ENCODE measurements around the gene KCNIP3.
"Not testable (repeated sequence)": the region's sequence is repeated elsewhere in the genome, so short reads cannot be mapped to it uniquely, and the experiment has no call there.

The KCNIP3 gene

DNA sequence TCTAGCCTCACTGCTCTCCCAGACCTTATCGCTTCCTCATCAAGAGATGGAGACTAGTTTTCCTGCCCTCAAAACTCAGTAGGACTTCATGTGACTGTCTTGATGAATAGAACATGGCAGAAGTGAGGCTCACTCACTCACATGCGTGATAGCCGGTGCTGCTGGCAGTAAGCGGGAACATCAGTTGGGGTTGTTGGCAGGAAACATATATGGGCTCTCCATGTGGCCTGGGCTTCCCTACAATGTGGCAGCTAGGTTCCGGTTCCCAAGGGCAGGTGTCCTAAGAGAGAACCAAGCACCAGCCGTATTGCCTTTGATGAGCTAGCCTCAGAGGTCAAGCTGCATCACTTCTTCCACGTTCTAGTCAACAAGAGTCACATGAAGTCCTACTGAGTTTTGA, 90.2 kb downstream of the KCNIP3 start:
- no peak for DNase-seq (ENCODE audit: low spot score)

- no peak for DNase-seq (ENCODE audit: low spot score)
These were observed 91.0 kb downstream of the KCNIP3 start for GRCh38 chr2:95388091-95388692.

GRCh38 chr2:95388856-95389244, 91.7 kb downstream of the KCNIP3 start:
- no peak for DNase-seq (ENCODE audit: low spot score)

DNA sequence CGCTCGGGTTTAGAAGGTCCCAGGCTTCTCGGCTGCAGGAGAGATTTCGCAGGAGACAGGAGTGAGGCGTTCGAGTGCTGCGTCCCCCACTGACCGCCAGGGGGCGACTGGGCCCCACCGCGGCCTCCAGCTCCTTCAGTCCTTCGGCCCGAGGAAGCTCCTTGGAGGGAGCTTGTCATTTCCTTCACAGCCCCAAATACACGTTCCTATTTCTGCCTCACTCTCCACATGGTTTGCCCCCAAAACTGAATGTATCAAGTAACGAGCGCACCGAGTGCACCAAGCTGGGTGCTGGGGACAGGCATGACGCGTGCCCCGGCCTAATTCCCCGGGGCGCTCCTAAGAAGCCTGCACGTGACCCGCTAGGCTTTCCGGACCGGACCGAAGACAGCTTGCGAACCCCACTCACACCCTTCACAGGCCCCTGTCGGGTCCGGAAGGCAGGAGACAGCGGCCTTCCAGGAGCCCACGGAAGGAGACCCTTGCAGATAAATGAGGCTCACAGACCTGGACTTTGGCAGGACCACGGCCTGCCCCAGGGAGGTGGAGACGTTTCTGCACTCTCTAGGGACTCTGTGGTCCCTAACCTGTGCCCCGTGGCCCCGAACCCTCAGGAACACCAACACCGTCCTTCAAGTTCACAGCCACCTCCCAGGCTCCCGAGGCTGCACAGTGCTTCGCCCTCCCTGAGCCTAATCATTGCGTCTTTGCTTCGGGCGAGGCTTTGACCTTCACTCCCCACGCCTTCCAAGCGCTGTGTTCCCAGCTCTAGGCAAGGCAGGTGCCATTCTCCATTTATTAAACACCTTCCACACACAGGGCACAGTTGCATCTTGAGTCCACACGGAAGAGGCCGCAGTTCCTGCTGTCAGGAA, 92.3 kb downstream of the KCNIP3 start:
- DNase-seq (ENCODE audit: low spot score) = peak; percentile 87

DNA sequence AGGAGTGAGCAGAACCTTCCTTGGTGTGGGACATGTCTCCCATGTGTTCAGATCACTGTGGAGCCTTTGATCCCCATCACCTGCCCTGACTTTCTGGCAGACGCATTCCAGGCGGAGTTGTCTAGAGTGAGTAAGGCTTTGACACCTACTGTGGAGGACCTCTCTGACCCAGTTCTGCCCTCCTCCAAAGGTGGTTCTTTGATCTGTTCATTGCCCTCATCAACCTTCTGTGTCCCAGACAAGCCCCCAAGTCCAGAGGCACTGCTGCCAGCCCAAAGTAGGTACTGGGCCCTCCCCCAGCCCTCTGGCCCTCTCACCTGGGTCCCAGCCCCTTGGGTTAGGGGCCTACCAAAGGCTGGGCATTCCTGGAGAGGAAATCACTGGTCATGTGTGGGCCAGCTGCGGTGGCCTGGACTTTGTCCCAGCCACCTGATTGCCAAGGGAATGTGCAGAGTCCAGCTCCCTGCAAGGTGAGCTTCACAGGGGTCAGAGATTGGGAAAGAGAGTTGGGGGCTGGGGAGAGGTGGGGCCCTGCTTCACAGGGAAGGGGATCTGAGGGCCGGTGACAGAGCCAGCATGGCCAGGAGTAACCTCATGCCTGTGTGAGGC, 93.2 kb downstream of the KCNIP3 start:
- no peak for DNase-seq (ENCODE audit: low spot score)

DNA sequence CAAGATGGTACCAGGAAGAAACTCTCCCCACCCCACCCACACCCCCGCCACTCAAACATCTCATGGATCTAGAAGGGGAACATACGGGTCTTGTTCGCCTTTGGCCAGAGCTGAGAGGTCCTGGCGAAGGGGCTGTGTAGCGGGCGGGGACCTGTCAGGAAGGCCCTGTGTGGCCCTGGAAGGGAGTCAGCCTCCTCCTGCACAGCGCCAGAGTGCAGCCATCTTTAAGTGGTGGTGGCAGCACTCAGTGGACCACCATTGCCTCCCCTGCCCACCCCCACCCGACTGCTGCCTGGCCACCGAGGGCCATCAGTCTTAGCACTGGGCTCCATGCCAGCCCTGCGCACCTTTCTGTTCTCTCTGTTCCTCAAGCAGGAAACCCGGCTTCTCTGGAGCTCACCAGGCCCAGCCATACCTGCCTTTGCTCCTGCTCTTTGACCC, 93.8 kb downstream of the KCNIP3 start:
- DNase-seq (ENCODE audit: low spot score) = no peak

DNA sequence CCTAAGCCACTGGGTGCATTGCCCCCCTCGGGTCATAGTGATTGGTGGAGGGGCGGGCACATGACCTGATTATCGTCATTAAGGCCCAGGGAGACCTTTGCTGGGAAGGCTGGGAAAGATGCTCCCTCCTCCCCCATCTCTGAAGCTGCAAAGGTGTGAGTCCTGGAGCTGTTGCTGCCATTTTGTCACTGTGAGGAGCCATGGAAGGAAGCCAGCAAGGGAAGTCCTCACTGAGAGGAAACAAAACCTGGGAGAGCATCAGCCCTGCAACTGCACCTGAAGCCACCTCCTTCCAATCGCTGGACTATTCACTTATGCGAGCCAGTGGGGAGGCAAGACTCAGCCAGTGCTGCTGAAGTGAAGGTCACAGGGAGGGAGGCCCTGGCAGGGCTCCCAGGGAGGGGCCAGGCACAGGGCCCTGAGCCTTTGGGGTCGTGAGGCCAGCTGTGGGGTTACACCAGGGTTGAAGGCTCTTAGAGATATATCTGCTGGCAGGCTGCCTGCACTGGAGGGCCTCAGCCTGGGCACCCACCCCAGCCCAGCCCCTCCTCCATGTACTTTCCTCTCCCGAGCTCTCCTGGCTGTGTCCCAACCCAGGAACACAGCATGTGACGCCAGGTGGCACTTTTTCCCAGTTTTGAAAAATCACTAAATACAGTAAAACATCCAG, 94.6 kb downstream of the KCNIP3 start:
- DNase-seq (ENCODE audit: low spot score) = no peak

- DNase-seq (ENCODE audit: low spot score) = no peak
These were observed 95.2 kb downstream of the KCNIP3 start for GRCh38 chr2:95392320-95392719.

- no peak for DNase-seq (ENCODE audit: low spot score)
These were observed 95.7 kb downstream of the KCNIP3 start for GRCh38 chr2:95392730-95393455.

DNA sequence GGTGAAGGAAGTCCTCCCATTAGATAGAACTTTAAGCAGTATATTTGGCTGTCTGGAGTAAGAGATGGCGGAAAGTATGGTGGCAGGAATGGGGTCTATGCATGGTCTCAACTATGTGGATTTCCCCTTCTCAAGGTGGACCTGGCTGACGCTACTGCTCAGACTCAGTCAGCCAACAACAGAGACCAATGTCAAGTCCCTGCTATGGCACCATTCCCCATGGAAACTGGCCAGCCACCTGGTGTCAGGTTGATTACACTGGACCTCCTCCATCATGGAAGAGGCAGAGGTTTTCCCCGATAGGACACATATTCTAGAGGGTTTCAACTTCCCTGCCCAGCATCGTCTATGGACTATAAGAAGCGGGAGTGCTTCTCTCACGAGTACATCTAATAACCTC, 96.8 kb downstream of the KCNIP3 start:
- DNase-seq (ENCODE audit: low spot score) = no peak

DNA sequence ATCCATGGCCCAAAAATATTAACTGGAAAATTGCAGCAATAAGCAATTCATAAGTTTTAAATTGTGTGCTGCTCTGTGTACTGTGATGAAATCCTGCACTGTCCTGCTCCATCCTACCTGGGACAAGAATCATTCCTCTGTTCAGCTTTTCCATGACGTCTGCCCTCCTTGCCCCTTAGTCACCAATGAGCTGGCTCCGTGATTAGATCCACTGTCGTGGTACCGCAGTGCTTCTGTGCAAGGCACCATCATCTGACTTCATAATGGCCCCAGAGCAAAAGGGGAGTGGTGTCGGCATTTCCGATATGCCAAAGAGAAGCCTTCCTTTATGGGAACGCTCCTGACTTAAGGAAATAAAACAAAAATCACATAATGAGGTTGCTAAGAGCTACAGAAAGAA, 101.9 kb downstream of the KCNIP3 start:
- no peak for DNase-seq (ENCODE audit: low spot score)

DNA sequence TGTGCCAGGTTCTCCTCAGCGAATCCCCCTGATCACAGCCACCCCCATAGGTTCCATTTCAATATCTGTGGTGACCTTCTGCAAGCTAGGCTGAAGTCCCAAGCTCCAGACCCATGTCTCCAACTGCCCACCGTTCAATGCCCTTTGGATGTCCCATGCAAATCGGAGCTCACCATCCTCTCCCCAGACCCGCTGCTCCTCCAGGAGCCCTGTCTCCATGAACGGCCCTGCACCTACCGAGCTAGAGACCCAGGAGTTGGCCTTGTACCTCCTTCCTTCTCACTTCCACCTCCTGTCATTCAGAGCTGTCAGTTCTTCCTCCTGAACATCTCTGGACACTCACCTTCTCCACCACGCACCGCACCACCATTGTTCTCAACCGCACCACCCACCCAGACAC, 104.3 kb downstream of the KCNIP3 start:
- peak; percentile 5 for DNase-seq (ENCODE audit: low spot score)

DNA sequence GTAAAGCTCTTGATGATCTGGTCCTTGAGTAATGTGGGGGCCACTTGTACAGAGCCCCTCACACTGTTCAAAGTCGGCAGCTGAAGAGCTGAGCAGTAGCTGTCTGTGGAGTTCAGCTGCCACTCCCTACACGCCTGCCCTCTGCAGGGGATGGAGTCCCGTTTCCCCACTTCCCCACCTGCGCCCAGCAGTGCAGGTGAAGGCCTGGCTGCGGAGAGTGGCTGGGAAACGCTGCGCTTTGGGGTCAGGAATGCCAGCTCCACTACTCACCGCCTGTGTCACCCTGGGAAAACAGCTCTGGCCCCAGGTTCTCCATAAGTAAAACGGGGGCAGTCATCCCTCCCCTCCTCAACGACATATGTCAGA, 104.8 kb downstream of the KCNIP3 start:
- DNase-seq (ENCODE audit: low spot score) = peak; percentile 21

- peak; percentile 97 for DNase-seq (ENCODE audit: low spot score)
These were observed 105.4 kb downstream of the KCNIP3 start, which contains the start of gene FAHD2A for GRCh38 chr2:95402370-95403203. FAHD2A (plus strand) TSS chr2:95402708; CDS start chr2:95405559, 2,851 bp downstream.

- DNase-seq (ENCODE audit: low spot score) = peak; percentile 40
These were observed 106.1 kb downstream of the KCNIP3 start for GRCh38 chr2:95403204-95403721.

GRCh38 chr2:95403824-95404223, 106.7 kb downstream of the KCNIP3 start:
- not testable (repeated sequence) for DNase-seq (ENCODE audit: low spot score)

DNA sequence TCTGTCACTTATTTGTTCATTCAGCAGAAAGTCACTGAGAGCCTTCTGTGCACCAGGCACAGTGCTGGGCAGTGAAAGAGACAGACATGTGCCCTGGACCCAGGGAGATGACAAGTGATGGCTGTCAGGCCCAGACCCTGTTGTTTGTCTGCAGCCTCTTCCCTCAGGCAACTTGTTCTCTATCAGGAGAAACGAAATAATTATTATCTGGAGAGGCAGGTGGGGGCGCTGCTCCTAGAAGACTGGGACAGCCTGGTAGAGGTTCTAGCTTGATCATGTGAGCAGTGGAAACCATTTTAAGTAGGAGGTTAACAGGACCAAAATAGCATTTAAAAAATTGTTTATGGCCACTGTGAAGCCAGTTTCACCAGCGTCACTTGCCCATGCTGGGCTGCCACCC, 107.5 kb downstream of the KCNIP3 start:
- not testable (repeated sequence) for DNase-seq (ENCODE audit: low spot score)

DNA sequence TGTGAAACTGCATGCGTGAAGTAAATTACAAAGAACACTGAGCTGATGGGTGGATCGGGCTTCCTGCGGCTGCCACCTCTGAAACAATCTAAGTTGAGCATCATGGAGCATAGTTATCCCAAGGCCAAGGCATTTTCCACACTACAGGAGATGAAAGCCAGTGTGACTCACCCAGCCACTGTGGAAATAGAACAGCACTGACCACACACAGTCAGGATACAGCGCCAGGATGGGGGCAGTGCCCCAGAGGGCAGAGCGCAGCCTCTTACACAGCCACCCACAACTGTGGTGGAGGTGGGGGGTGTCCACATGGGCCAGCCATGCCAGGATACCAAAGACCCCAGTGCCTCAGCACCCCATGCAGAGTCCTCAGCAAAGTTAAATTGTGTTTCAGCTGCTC, 114.1 kb downstream of the KCNIP3 start:
- not testable (repeated sequence) for DNase-seq (ENCODE audit: low spot score)

GRCh38 chr2:95414015-95414594, 117.0 kb downstream of the KCNIP3 start:
- peak; percentile 69 for DNase-seq (ENCODE audit: low spot score)

DNA sequence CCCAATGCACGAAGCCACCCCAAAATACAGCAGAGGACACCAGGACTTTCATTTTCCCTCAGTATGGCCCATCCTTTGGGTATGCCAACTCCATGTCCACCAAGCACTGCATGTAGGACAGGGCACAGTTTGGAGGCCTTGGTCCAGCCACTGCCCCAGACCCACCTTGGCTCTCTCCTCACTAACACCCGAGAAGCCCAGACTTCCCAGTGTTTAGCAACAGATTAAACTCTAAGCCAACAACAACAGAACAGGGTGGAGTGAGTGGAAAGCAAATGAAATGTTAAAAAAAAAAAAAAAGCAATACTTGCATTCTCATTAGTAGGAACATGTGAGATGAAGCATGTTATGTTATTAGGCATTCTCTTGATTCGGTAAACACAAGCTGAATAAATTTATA, 118.0 kb downstream of the KCNIP3 start:
- not testable (repeated sequence) for DNase-seq (ENCODE audit: low spot score)
